ENCODE measurements around the gene TRAF7.

TRAF7 gene

GRCh38 chr16:2205104-2205966, 49.8 kb downstream of the TRAF7 start, which contains the start of gene MLST8:
MLST8 (plus strand) TSS chr16:2205454; CDS start chr16:2206086, 632 bp downstream.
- DNase-seq = peak; percentile 65

GRCh38 chr16:2205967-2206313, 50.4 kb downstream of the TRAF7 start:
- DNase-seq = no peak

- no peak for DNase-seq
Measured at GRCh38 chr16:2206420-2206779, 50.8 kb downstream of the TRAF7 start.

GRCh38 chr16:2206780-2207433, 51.3 kb downstream of the TRAF7 start:
- DNase-seq = no peak

GRCh38 chr16:2207872-2208271, 52.3 kb downstream of the TRAF7 start:
- DNase-seq = no peak

- DNase-seq = no peak
Measured at GRCh38 chr16:2208308-2208707, 52.7 kb downstream of the TRAF7 start.

- DNase-seq = no peak
Measured at GRCh38 chr16:2208772-2209171, 53.2 kb downstream of the TRAF7 start.

GRCh38 chr16:2209258-2210008, 53.9 kb downstream of the TRAF7 start:
- DNase-seq = no peak

GRCh38 chr16:2210009-2210332, 54.4 kb downstream of the TRAF7 start:
- DNase-seq = no peak

- no peak for DNase-seq
Measured at GRCh38 chr16:2210386-2211365, 55.1 kb downstream of the TRAF7 start, which contains the start of gene BRICD5. BRICD5 (minus strand) TSS chr16:2210863; CDS start chr16:2210833, 30 bp downstream.

GRCh38 chr16:2211923-2212347, 56.4 kb downstream of the TRAF7 start:
- no peak for DNase-seq

GRCh38 chr16:2212362-2213324, 57.1 kb downstream of the TRAF7 start:
- no peak for DNase-seq

GRCh38 chr16:2213817-2214718, 58.5 kb downstream of the TRAF7 start:
- no peak for DNase-seq

- DNase-seq = no peak
Measured at GRCh38 chr16:2214719-2214968, 59.1 kb downstream of the TRAF7 start, which contains the start of gene PGP. PGP (minus strand) TSS chr16:2214840; CDS start chr16:2214777, 63 bp downstream.

- no peak for DNase-seq
Measured at GRCh38 chr16:2216330-2216729, 60.7 kb downstream of the TRAF7 start.

GRCh38 chr16:2223221-2223941, 67.8 kb downstream of the TRAF7 start, which contains the start of gene E4F1:
E4F1 (plus strand) TSS chr16:2223591; CDS start chr16:2223614, 23 bp downstream.
- DNase-seq = peak; percentile 97

- peak; percentile 14 for DNase-seq
Measured at GRCh38 chr16:2223942-2224486, 68.4 kb downstream of the TRAF7 start.

- no peak for DNase-seq
Measured at GRCh38 chr16:2226245-2226793, 70.7 kb downstream of the TRAF7 start.

GRCh38 chr16:2226918-2227317, 71.3 kb downstream of the TRAF7 start:
- DNase-seq = no peak
